IMR-90 (cell line): ENCODE data around the gene SLAMF7.

Source experiments
- CEBPB ChIP-seq: IDR thresholded peaks from 2 replicates; pipeline ENCODE4 v1.6.1; 2012; ENCODE audit warnings: low read depth, low read length, improper control_type of control experiment
- CTCF ChIP-seq: conservative IDR thresholded peaks from 2 replicates; pipeline ENCODE4 v1.5.1; 2012; ENCODE audit warnings: mild to moderate bottlenecking, low read depth, low read length, improper control_type of control experiment
- ELK1 ChIP-seq: fragments of 150-350 bp; IDR thresholded peaks from 2 replicates; pipeline ENCODE4 v1.6.1; 2016; ENCODE audit warnings: low read depth, mild to moderate bottlenecking, low read length, moderate library complexity, borderline replicate concordance
- MXI1 ChIP-seq: IDR thresholded peaks from 2 replicates; pipeline ENCODE4 v1.6.1; 2012; ENCODE audit warnings: low read depth, mild to moderate bottlenecking, low read length, moderate library complexity, borderline replicate concordance
- POLR2A ChIP-seq: IDR thresholded peaks from 2 replicates; pipeline ENCODE4 v1.6.1; 2012; ENCODE audit warnings: mild to moderate bottlenecking, low read depth, low read length
- RAD21 ChIP-seq: IDR thresholded peaks from 2 replicates; pipeline ENCODE4 v1.6.1; 2012; ENCODE audit warnings: low read length, improper control_type of control experiment
- RFX5 ChIP-seq: IDR thresholded peaks from 2 replicates; pipeline ENCODE4 v1.8.0; 2012; ENCODE audit warnings: low read depth, mild to moderate bottlenecking, low read length, moderate library complexity
- USF2 ChIP-seq: fragments of 150-350 bp; IDR thresholded peaks from 2 replicates; pipeline ENCODE4 v1.6.1; 2017; ENCODE audit warnings: mild to moderate bottlenecking, antibody characterized with exemption, low read length, low read depth

GRCh38 chr1:160758521-160758920 lies 19.5 kb downstream of the SLAMF7 start:
- TF ChIP-seq RFX5: no peak
- TF ChIP-seq CTCF: no peak
- TF ChIP-seq CEBPB: no peak
- no peak for TF ChIP-seq RAD21
- no peak for TF ChIP-seq MXI1
- TF ChIP-seq POLR2A: no peak
- no peak for TF ChIP-seq USF2
- no peak for TF ChIP-seq ELK1
